PC-3 (cell line): ENCODE data around the gene SPIB. TPM values are rescaled to one million over a fixed set of nuclear protein-coding genes. Genes with fewer than 3 reads are reported as not detected.

Experiments used
- ATAC-seq: fragments of 200-7000 bp; cut with Tn5 transposase; 2 replicates; pipeline ENCODE4 v1.9.1; 2020; ENCODE audit warnings: mild to moderate bottlenecking, moderate library complexity
- BruUV-seq: library from RNA; stranded (reverse); fragments of 400-500 nt; replicated peaks from 2 replicates; lab custom pipeline; 2021; lab: Mats Ljungman, UMichigan
- CTCF ChIA-PET: fragments of 300-600 bp; sonication (Branson Sonifier 250); formaldehyde crosslinking; loops from one replicate; lab custom pipeline; 2022; ENCODE audit warnings: antibody characterized with exemption; lab: Charles Lee
- POLR2A ChIA-PET: fragments of 300-600 bp; sonication (Branson Sonifier 250); formaldehyde crosslinking; loops from one replicate; lab custom pipeline; 2022; ENCODE audit warnings: antibody characterized with exemption; ENCODE audit not compliant: unreplicated experiment; lab: Charles Lee
- DNase-seq: peaks from one replicate; pipeline ENCODE4 v3.0.0-alpha.2; 2015
- H2AFZ ChIP-seq: fragments of 300-600 bp; sonication (generic); 2 replicates; pipeline ENCODE4 v1.6.0; 2016; ENCODE audit warnings: antibody characterized with exemption, low read length
- H3F3A ChIP-seq: fragments of 300-600 bp; sonication (generic); one replicate; pipeline ENCODE4 v1.6.0; 2017; ENCODE audit warnings: antibody characterized with exemption, low read length, control low read depth, mild to moderate bottlenecking; ENCODE audit not compliant: unreplicated experiment
- H3K27ac ChIP-seq: fragments of 300-600 bp; sonication (generic); 2 replicates; pipeline ENCODE4 v1.5.1; 2016; ENCODE audit warnings: mild to moderate bottlenecking, low read length
- H3K27me3 ChIP-seq: fragments of 300-600 bp; sonication (generic); 2 replicates; pipeline ENCODE4 v1.6.1; 2016; ENCODE audit warnings: low read length, mixed read lengths
- H3K36me3 ChIP-seq: fragments of 300-600 bp; sonication (generic); 2 replicates; pipeline ENCODE4 v1.6.1; 2016; ENCODE audit warnings: low read depth, mixed run types, low read length, mixed read lengths
- H3K4me1 ChIP-seq: fragments of 300-600 bp; sonication (generic); 2 replicates; pipeline ENCODE4 v1.5.1; 2016; ENCODE audit warnings: low read length; ENCODE audit not compliant: insufficient read depth
- H3K4me2 ChIP-seq: fragments of 300-600 bp; sonication (generic); 2 replicates; pipeline ENCODE4 v1.6.0; 2016; ENCODE audit warnings: low read length
- H3K4me3 ChIP-seq: fragments of 300-600 bp; sonication (generic); 2 replicates; pipeline ENCODE4 v1.5.1; 2016; ENCODE audit warnings: mild to moderate bottlenecking, low read length, mixed read lengths
- H3K79me2 ChIP-seq: fragments of 300-600 bp; sonication (generic); 2 replicates; pipeline ENCODE4 v1.6.1; 2017; ENCODE audit warnings: low read length, mixed read lengths
- H3K9ac ChIP-seq: fragments of 300-600 bp; sonication (generic); 2 replicates; pipeline ENCODE4 v1.6.0; 2016; ENCODE audit warnings: mild to moderate bottlenecking, low read length
- H3K9me2 ChIP-seq: fragments of 300-600 bp; sonication (generic); replicated peaks from 2 replicates; pipeline ENCODE4 v1.6.1; 2016; ENCODE audit warnings: mixed run types, low read length, mixed read lengths
- H3K9me3 ChIP-seq: fragments of 300-600 bp; sonication (generic); 2 replicates; pipeline ENCODE4 v1.6.1; 2016; ENCODE audit warnings: low read length, mixed read lengths
- H4K20me1 ChIP-seq: fragments of 300-600 bp; sonication (generic); 2 replicates; pipeline ENCODE4 v1.6.1; 2016; ENCODE audit warnings: low read length, mixed read lengths
- CTCF ChIP-seq: fragments of 300-600 bp; sonication (generic); conservative IDR thresholded peaks from 2 replicates; pipeline ENCODE4 v1.5.1; 2017; ENCODE audit warnings: antibody characterized with exemption, low read depth, mild to moderate bottlenecking, low read length
- EZH2 ChIP-seq: fragments of 300-600 bp; sonication (generic); IDR thresholded peaks from one replicate; pipeline ENCODE4 v1.6.1; 2017; ENCODE audit warnings: antibody characterized with exemption, mild to moderate bottlenecking, low read length; ENCODE audit not compliant: unreplicated experiment
- EZH2phosphoT487 ChIP-seq: fragments of 300-600 bp; sonication (generic); IDR thresholded peaks from 2 replicates; pipeline ENCODE4 v1.6.1; 2018; ENCODE audit warnings: mild to moderate bottlenecking, antibody characterized with exemption, low read length, borderline replicate concordance
- intact Hi-C: fragments of 100-400 bp; cut with micrococcal nuclease; formaldehyde crosslinking; loops from 2 replicates; pipeline ENCODE4 v1.9.0; 2023
- total RNA-seq: library from RNA; depleted of rRNA; stranded (reverse); fragments of >200 nt; gene quantifications from 2 replicates; pipeline ENCODE4 v1.2.3, GENCODE V29; 2014

The SPIB gene
- total RNA-seq, 1 experiment from 2014 or later = not detected

- POLR2A ChIA-PET = no interaction called here
- CTCF ChIA-PET = no interaction called here
Observed at GRCh38 chr19:50420808-50421207, 2.1 kb downstream of the SPIB start.

GRCh38 chr19:50422397-50423278 lies 3.9 kb downstream of the SPIB start:
- H3F3A ChIP-seq = no peaks in the 10 kb centered on the region
- no peak overlapping the region for H3K4me2 ChIP-seq
- ChIA-PET CTCF (no interaction called here), POLR2A (no interaction called here)
- BruUV-seq = no TSS peak
- no peak for TF ChIP-seq EZH2phosphoT487
- DNase-seq (no peak), ATAC-seq (no peak)
- no peaks in the 10 kb centered on the region for H3K4me1 ChIP-seq
- H3K36me3 ChIP-seq = no peaks in the 10 kb centered on the region
- H3K9ac ChIP-seq = no peak overlapping the region
- peaks cover 26% of the 10 kb centered on the region for H3K27me3 ChIP-seq
- no peak overlapping the region for H3K4me3 ChIP-seq
- no peaks in the 10 kb centered on the region for H3K9me2 ChIP-seq
- no peak overlapping the region for H2AFZ ChIP-seq
- intact Hi-C loops = no loop called here
- H4K20me1 ChIP-seq = no peaks in the 10 kb centered on the region
- H3K27ac ChIP-seq = no peak overlapping the region
- H3K79me2 ChIP-seq = no peaks in the 10 kb centered on the region
- H3K9me3 ChIP-seq = no peaks in the 10 kb centered on the region

More at GRCh38 chr19:50420808-50421207, 2.1 kb downstream of the SPIB start:
- BruUV-seq = no TSS peak
- no peaks in the 10 kb centered on the region for H3K36me3 ChIP-seq
- DNase-seq (no peak), ATAC-seq (no peak)
- no peaks in the 10 kb centered on the region for H3K79me2 ChIP-seq
- no peaks in the 10 kb centered on the region for H3K9me2 ChIP-seq
- H4K20me1 ChIP-seq = no peaks in the 10 kb centered on the region
- H2AFZ ChIP-seq = no peak overlapping the region
- no peak for TF ChIP-seq CTCF
- no peak for TF ChIP-seq EZH2
- no peak for TF ChIP-seq EZH2phosphoT487
- no peaks in the 10 kb centered on the region for H3K9me3 ChIP-seq
- H3F3A ChIP-seq = no peaks in the 10 kb centered on the region
- no peak overlapping the region for H3K9ac ChIP-seq
- intact Hi-C loops = no loop called here
- H3K27ac ChIP-seq = no peak overlapping the region
- H3K4me1 ChIP-seq = no peaks in the 10 kb centered on the region; the same call in 1 of the 2 replicates
- H3K27me3 ChIP-seq = peaks cover 26% of the 10 kb centered on the region
- H3K4me2 ChIP-seq = no peak overlapping the region
- H3K4me3 ChIP-seq = no peak overlapping the region

- Histone ChIP-seq H3K27ac (no peak overlapping the region), H3K9me3 (no peaks in the 10 kb centered on the region), H3K27me3 (peaks cover 19% of the 10 kb centered on the region), H3K79me2 (no peaks in the 10 kb centered on the region), H3K4me1 (no peaks in the 10 kb centered on the region), H3K4me3 (no peak overlapping the region), H2AFZ (no peak overlapping the region), H3K4me2 (no peak overlapping the region), H3K9ac (no peak overlapping the region), H3K9me2 (no peaks in the 10 kb centered on the region), H3F3A (no peaks in the 10 kb centered on the region), H3K36me3 (no peaks in the 10 kb centered on the region), H4K20me1 (no peaks in the 10 kb centered on the region)
- BruUV-seq = no TSS peak
- ATAC-seq (no peak), DNase-seq (no peak)
- POLR2A ChIA-PET = no interaction called here
- CTCF ChIA-PET = no interaction called here
- intact Hi-C loops = no loop called here
- TF ChIP-seq EZH2phosphoT487 (no peak), EZH2 (no peak), CTCF (no peak)
Observed at GRCh38 chr19:50423279-50424113, 4.8 kb downstream of the SPIB start.
